WERI-Rb-1 (cell line): ENCODE data around the gene ENTPD1.
A peak's percentile ranks its signal among the peaks of the same experiment; 100 is the strongest.

Experiments
- DNase-seq: peaks from one replicate; pipeline ENCODE4 v3.0.0-alpha.2; 2020
- H3K27ac ChIP-seq: fragments of 250-450 bp; sonication (Bioruptor Pico); 2 replicates; pipeline ENCODE4 v1.5.1; 2020; ENCODE audit warnings: mild to moderate bottlenecking, moderate library complexity
- H3K27me3 ChIP-seq: fragments of 250-450 bp; sonication (Bioruptor Pico); 2 replicates; pipeline ENCODE4 v1.5.1; 2021; ENCODE audit warnings: mild to moderate bottlenecking, low read depth, moderate library complexity; ENCODE audit not compliant: insufficient read depth, severe bottlenecking
- H3K36me3 ChIP-seq: fragments of 250-450 bp; sonication (Bioruptor Pico); 2 replicates; pipeline ENCODE4 v1.5.1; 2020; ENCODE audit warnings: mild to moderate bottlenecking, moderate library complexity
- H3K4me3 ChIP-seq: 2 replicates; pipeline ENCODE4 v1.5.1; 2011; ENCODE audit warnings: low read depth, mild to moderate bottlenecking, control low read depth, low read length
- H3K9me3 ChIP-seq: fragments of 250-450 bp; sonication (Bioruptor Pico); 2 replicates; pipeline ENCODE4 v1.5.1; 2021; ENCODE audit warnings: mild to moderate bottlenecking, moderate library complexity; ENCODE audit not compliant: severe bottlenecking
- CTCF ChIP-seq: IDR thresholded peaks from 2 replicates; pipeline ENCODE4 v1.5.1; 2011; ENCODE audit warnings: low read depth, mild to moderate bottlenecking, control low read depth, inconsistent platforms, low read length

Gene ENTPD1

GRCh38 chr10:95809370-95810197 lies 53.6 kb downstream of the ENTPD1 start:
- DNase-seq = no peak
- H3K27ac ChIP-seq = no peak overlapping the region
- no peaks in the 10 kb centered on the region for H3K36me3 ChIP-seq
- no peak overlapping the region for H3K4me3 ChIP-seq
- H3K9me3 ChIP-seq = peaks cover 26% of the 10 kb centered on the region
- no peak for TF ChIP-seq CTCF
- H3K27me3 ChIP-seq = no peaks in the 10 kb centered on the region

GRCh38 chr10:95810198-95810976 lies 54.4 kb downstream of the ENTPD1 start:
- no peak for TF ChIP-seq CTCF
- Histone ChIP-seq H3K4me3 (no peak overlapping the region), H3K9me3 (peaks cover 24% of the 10 kb centered on the region), H3K27ac (no peak overlapping the region), H3K36me3 (no peaks in the 10 kb centered on the region), H3K27me3 (no peaks in the 10 kb centered on the region)
- no peak for DNase-seq

DNA sequence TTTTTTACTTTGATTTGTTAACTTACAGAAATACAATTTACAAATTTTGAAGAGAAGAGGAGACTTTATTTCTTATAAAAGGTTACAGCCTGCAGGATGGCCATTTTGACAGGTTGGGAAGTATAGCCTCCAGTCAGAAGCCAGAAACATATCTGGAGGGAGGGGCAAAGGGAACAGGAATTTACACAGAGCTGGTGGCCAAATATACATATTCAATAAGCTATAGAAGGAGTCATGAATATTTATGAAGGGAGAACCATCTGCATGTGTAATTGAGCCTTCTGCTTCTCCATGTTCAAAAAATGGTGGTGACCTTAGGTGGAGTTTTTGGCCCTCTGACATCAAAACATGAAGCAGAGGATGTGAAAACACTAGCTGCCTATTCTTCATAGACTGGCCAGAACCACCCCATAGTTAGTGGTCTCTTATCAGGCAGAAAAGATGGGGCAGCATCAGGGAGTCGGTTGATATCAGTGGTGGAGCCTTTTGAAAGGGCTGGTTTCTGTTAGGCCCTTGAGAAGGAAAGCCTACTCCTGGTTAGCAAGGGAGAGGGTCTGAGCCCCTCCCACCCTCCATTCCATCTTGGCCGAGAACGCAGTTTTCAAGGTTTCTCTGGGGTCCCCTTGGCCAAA lies 57.2 kb downstream of the ENTPD1 start:
- TF ChIP-seq CTCF = no peak

GRCh38 chr10:95814011-95814727 lies 58.2 kb downstream of the ENTPD1 start:
- Histone ChIP-seq H3K36me3 (no peaks in the 10 kb centered on the region), H3K4me3 (no peak overlapping the region), H3K27me3 (no peaks in the 10 kb centered on the region), H3K9me3 (peaks cover 16% of the 10 kb centered on the region), H3K27ac (no peak overlapping the region)
- no peak for TF ChIP-seq CTCF
- DNase-seq = no peak

More for the DNA sequence above, 57.2 kb downstream of the ENTPD1 start:
- DNase-seq = no peak
- Histone ChIP-seq H3K27ac (no peak overlapping the region), H3K36me3 (no peaks in the 10 kb centered on the region), H3K4me3 (no peak overlapping the region), H3K27me3 (no peaks in the 10 kb centered on the region), H3K9me3 (peaks cover 16% of the 10 kb centered on the region)

DNA sequence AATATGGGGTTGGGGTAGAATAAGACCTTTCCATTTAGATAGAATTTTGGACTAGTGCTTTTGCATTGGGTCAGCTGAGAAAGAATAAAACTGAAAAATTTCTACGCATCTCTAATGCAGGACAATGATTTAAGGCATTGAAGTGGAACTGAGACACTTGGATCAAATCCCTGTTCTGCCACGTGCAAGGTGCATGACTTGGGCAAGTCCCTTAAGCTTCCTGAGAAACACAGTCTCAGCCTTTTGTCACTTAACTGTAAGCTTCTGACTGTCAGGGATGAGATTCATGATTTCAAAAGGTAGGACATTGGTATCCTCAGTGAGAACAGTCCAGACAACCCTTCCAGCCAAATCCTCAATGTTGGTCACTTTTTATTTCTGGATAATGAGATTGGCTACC lies 59.2 kb downstream of the ENTPD1 start:
- H3K27ac ChIP-seq = no peak overlapping the region
- peaks cover 15% of the 10 kb centered on the region for H3K9me3 ChIP-seq
- H3K4me3 ChIP-seq = no peak overlapping the region
- no peaks in the 10 kb centered on the region for H3K27me3 ChIP-seq
- no peaks in the 10 kb centered on the region for H3K36me3 ChIP-seq
- peak; percentile 42 for DNase-seq
- no peak for TF ChIP-seq CTCF
